ENCODE results near the gene KRTAP20-4. TPM values are rescaled to one million over a fixed set of nuclear protein-coding genes. Genes with fewer than 3 reads are reported as not detected.

The KRTAP20-4 gene
- polyA plus RNA-seq (2013, experiment 1 of 2): not detected
- polyA plus RNA-seq (2013, experiment 2 of 2): not detected

DNA sequence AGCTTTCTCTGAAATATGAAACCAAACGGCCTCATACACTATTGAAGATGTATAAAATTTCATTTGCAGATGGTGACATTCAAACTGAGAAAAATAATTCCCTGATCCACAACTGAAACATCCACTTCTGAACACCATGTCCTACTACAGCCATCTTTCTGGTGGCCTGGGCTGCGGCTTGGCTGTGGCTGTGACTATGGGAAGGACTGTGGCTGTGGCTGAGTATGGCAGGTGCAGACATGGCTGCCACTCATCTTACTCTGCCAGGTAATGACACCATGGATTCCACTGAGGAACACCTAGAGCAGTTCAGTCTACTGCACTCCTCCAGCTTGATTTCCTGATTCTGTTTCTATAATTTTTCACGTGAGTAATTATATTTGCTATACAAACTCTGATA is at the start of gene KRTAP20-4:
Gene KRTAP20-4 (plus strand): TSS at position 106 of the 400 bp plus-strand sequence.
- Histone ChIP-seq H4K8ac (ENCODE audit: low read length) (no peak within 1 kb of the TSS), H3K23ac (ENCODE audit: low read length in 2 of 2) (no peak within 1 kb of the TSS), H3K18ac (ENCODE audit: low read depth in 1 of 2, low read length in 2 of 2) (no peak within 1 kb of the TSS), H3K9me3 (ENCODE audit: control insufficient read depth, low read length) (peaks cover 8% of the 10 kb centered on the region), H3K14ac (ENCODE audit: low read length in 2 of 2) (no peak within 1 kb of the TSS), H3K4me1 (ENCODE audit: control insufficient read depth, insufficient read depth, low read depth, low read length) (no peaks in the 10 kb centered on the region), H3K9ac (ENCODE audit: low read length) (no peak within 1 kb of the TSS), H2BK120ac (ENCODE audit: low read depth, low read length) (no peak within 1 kb of the TSS), H2BK5ac (ENCODE audit: low read depth, low read length, poor library complexity, severe bottlenecking) (no peak within 1 kb of the TSS), H3K79me1 (replicated peaks; ENCODE audit: low read length, poor library complexity, severe bottlenecking) (no peaks in the 10 kb centered on the region), H3K27ac (ENCODE audit: low read length, poor library complexity, severe bottlenecking) (no peak within 1 kb of the TSS), H2AK5ac (ENCODE audit: low read length, severe bottlenecking) (no peak within 1 kb of the TSS), H2BK12ac (ENCODE audit: low read length in 2 of 2) (no peak within 1 kb of the TSS), H3K4me3 (ENCODE audit: insufficient read depth in 1 of 2, low read depth in 1 of 2, low read length in 2 of 2) (no peak within 1 kb of the TSS), H4K91ac (ENCODE audit: low read length) (no peak within 1 kb of the TSS), H3K36me3 (ENCODE audit: control insufficient read depth in 1 of 2, insufficient read depth in 2 of 2, low read depth in 1 of 2, low read length in 2 of 2) (no peaks in the 10 kb centered on the region), H2BK15ac (ENCODE audit: low read depth, poor library complexity, severe bottlenecking) (no peak within 1 kb of the TSS), H3K27me3 (ENCODE audit: control insufficient read depth in 1 of 2, insufficient read depth in 1 of 2, low read length in 2 of 2) (no peaks in the 10 kb centered on the region), H2AFZ (ENCODE audit: low read depth, low read length) (no peak within 1 kb of the TSS), H3K4ac (ENCODE audit: low read depth in 1 of 2, low read length in 2 of 2) (no peak within 1 kb of the TSS), H3K4me2 (ENCODE audit: low read length, poor library complexity, severe bottlenecking) (no peak within 1 kb of the TSS)
- no peak for DNase-seq
- no CpG with 5 or more reads among the region's 3 CpGs for WGBS

DNA sequence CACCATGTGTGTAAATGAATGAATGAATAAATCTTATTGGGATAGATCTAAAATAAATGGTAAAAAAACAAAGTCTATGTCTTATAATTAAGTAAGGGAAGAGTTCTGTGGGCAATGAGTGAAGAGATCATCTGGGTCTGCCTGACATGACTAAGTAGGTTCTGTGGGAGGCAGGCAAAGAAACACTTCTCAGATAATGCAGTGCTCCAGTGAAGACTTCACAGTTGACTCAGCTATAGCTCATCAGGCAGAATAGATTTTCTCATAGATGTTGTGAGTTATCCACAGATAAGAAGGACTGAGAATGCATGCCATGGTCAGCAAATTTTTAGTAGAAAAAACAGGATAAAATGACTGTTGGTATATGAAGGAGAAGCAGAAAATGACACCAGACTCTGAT is 42.7 kb upstream of the KRTAP20-4 start:
- H2BK12ac ChIP-seq (ENCODE audit: low read length in 2 of 2): no peak overlapping the region

DNA sequence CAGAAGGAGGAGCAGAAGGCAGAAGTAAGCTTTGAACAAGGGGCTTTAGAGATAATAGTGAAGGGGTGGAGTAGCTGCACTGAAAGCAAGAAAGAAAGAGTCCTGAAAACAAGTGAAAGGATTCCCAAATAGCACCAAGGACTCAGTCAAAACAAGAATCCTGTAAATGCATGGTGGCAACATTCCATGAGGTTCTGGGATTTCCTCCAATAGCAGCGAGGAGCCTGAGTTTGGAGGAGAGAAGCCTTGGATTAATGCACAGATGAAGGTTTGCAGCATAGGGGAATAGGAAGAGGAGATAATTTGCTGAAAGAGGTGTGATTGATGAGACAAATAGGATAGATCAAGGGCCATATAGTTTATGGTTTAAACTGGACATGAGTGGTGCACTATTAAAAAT is 41.1 kb upstream of the KRTAP20-4 start:
- 63% methylated on average over 1 of the region's 1 CpG for WGBS
- no peak overlapping the region for H3K4ac ChIP-seq (ENCODE audit: low read depth in 1 of 2, low read length in 2 of 2)
- H2BK120ac ChIP-seq (ENCODE audit: low read depth, low read length): no peak overlapping the region
- H3K36me3 ChIP-seq (ENCODE audit: control insufficient read depth in 1 of 2, insufficient read depth in 2 of 2, low read depth in 1 of 2, low read length in 2 of 2): no peaks in the 10 kb centered on the region
- no peak overlapping the region for H2BK15ac ChIP-seq (ENCODE audit: low read depth, poor library complexity, severe bottlenecking)
- no peak overlapping the region for H3K27ac ChIP-seq (ENCODE audit: low read length, poor library complexity, severe bottlenecking)
- no peak overlapping the region for H3K4me3 ChIP-seq (ENCODE audit: insufficient read depth in 1 of 2, low read depth in 1 of 2, low read length in 2 of 2)
- no peak overlapping the region for H2AFZ ChIP-seq (ENCODE audit: low read depth, low read length)
- no peak overlapping the region for H3K23ac ChIP-seq (ENCODE audit: low read length in 2 of 2)
- H3K14ac ChIP-seq (ENCODE audit: low read length in 2 of 2): no peak overlapping the region
- H3K4me1 ChIP-seq (ENCODE audit: control insufficient read depth, insufficient read depth, low read depth, low read length): no peaks in the 10 kb centered on the region
- no peaks in the 10 kb centered on the region for H3K27me3 ChIP-seq (ENCODE audit: control insufficient read depth in 1 of 2, insufficient read depth in 1 of 2, low read length in 2 of 2)
- no peak overlapping the region for H2BK5ac ChIP-seq (ENCODE audit: low read depth, low read length, poor library complexity, severe bottlenecking)
- no peak overlapping the region for H3K4me2 ChIP-seq (ENCODE audit: low read length, poor library complexity, severe bottlenecking)
- H2BK12ac ChIP-seq (ENCODE audit: low read length in 2 of 2): no peak overlapping the region
- no peak overlapping the region for H3K18ac ChIP-seq (ENCODE audit: low read depth in 1 of 2, low read length in 2 of 2)
- H4K8ac ChIP-seq (ENCODE audit: low read length): no peak overlapping the region
- H3K9ac ChIP-seq (ENCODE audit: low read length): no peak overlapping the region
- no peaks in the 10 kb centered on the region for H3K79me1 ChIP-seq (replicated peaks; ENCODE audit: low read length, poor library complexity, severe bottlenecking)
- H3K9me3 ChIP-seq (ENCODE audit: control insufficient read depth, low read length): peaks cover 5% of the 10 kb centered on the region
- no peak for DNase-seq
- H4K91ac ChIP-seq (ENCODE audit: low read length): no peak overlapping the region
- no peak overlapping the region for H2AK5ac ChIP-seq (ENCODE audit: low read length, severe bottlenecking)

More for the DNA sequence above, 42.7 kb upstream of the KRTAP20-4 start:
- H3K4me2 ChIP-seq (ENCODE audit: low read length, poor library complexity, severe bottlenecking): no peak overlapping the region
- no peak overlapping the region for H3K23ac ChIP-seq (ENCODE audit: low read length in 2 of 2)
- H3K36me3 ChIP-seq (ENCODE audit: control insufficient read depth in 1 of 2, insufficient read depth in 2 of 2, low read depth in 1 of 2, low read length in 2 of 2): no peaks in the 10 kb centered on the region
- no peaks in the 10 kb centered on the region for H3K27me3 ChIP-seq (ENCODE audit: control insufficient read depth in 1 of 2, insufficient read depth in 1 of 2, low read length in 2 of 2)
- no peaks in the 10 kb centered on the region for H3K79me1 ChIP-seq (replicated peaks; ENCODE audit: low read length, poor library complexity, severe bottlenecking)
- H3K14ac ChIP-seq (ENCODE audit: low read length in 2 of 2): no peak overlapping the region
- no peak overlapping the region for H4K91ac ChIP-seq (ENCODE audit: low read length)
- H2AK5ac ChIP-seq (ENCODE audit: low read length, severe bottlenecking): no peak overlapping the region
- H3K27ac ChIP-seq (ENCODE audit: low read length, poor library complexity, severe bottlenecking): no peak overlapping the region
- H3K9ac ChIP-seq (ENCODE audit: low read length): no peak overlapping the region
- peaks cover 5% of the 10 kb centered on the region for H3K9me3 ChIP-seq (ENCODE audit: control insufficient read depth, low read length)
- H3K4ac ChIP-seq (ENCODE audit: low read depth in 1 of 2, low read length in 2 of 2): no peak overlapping the region
- no peak overlapping the region for H2AFZ ChIP-seq (ENCODE audit: low read depth, low read length)
- no peak overlapping the region for H4K8ac ChIP-seq (ENCODE audit: low read length)
- no peaks in the 10 kb centered on the region for H3K4me1 ChIP-seq (ENCODE audit: control insufficient read depth, insufficient read depth, low read depth, low read length)
- no peak overlapping the region for H2BK15ac ChIP-seq (ENCODE audit: low read depth, poor library complexity, severe bottlenecking)
- no peak overlapping the region for H2BK5ac ChIP-seq (ENCODE audit: low read depth, low read length, poor library complexity, severe bottlenecking)
- H2BK120ac ChIP-seq (ENCODE audit: low read depth, low read length): no peak overlapping the region
- DNase-seq: no peak
- H3K4me3 ChIP-seq (ENCODE audit: insufficient read depth in 1 of 2, low read depth in 1 of 2, low read length in 2 of 2): no peak overlapping the region
- no peak overlapping the region for H3K18ac ChIP-seq (ENCODE audit: low read depth in 1 of 2, low read length in 2 of 2)

DNA sequence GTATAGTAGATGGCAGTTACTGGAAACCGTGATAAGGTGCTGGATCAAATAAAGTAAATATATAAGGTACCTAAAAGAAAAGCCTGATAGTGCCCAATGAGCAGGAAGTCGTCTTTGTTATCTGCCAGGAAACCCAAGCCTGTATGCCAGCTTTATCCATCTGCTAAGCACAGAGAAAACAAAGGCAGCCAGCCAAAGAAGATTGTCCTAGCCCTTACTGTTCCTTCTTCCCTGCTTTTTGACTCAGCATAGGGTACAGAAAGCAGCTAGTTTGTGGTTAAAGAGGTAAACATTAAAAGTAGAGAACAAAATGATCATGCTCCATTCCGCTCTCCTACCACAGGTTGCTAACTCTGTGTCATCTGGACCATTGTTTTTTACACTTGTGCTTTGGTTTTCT is 40.3 kb upstream of the KRTAP20-4 start:
- H3K36me3 ChIP-seq (ENCODE audit: control insufficient read depth in 1 of 2, insufficient read depth in 2 of 2, low read depth in 1 of 2, low read length in 2 of 2): no peaks in the 10 kb centered on the region
- peaks cover 9% of the 10 kb centered on the region for H3K9me3 ChIP-seq (ENCODE audit: control insufficient read depth, low read length)
- H2BK120ac ChIP-seq (ENCODE audit: low read depth, low read length): no peak overlapping the region
- H3K27me3 ChIP-seq (ENCODE audit: control insufficient read depth in 1 of 2, insufficient read depth in 1 of 2, low read length in 2 of 2): no peaks in the 10 kb centered on the region
- no peak for DNase-seq
- no peak overlapping the region for H4K8ac ChIP-seq (ENCODE audit: low read length)
- H3K79me1 ChIP-seq (replicated peaks; ENCODE audit: low read length, poor library complexity, severe bottlenecking): no peaks in the 10 kb centered on the region
- H2BK12ac ChIP-seq (ENCODE audit: low read length in 2 of 2): no peak overlapping the region
- H3K4me1 ChIP-seq (ENCODE audit: control insufficient read depth, insufficient read depth, low read depth, low read length): no peaks in the 10 kb centered on the region
- no peak overlapping the region for H3K9ac ChIP-seq (ENCODE audit: low read length)
- no peak overlapping the region for H3K18ac ChIP-seq (ENCODE audit: low read depth in 1 of 2, low read length in 2 of 2)
- no peak overlapping the region for H3K4me2 ChIP-seq (ENCODE audit: low read length, poor library complexity, severe bottlenecking)
- H4K91ac ChIP-seq (ENCODE audit: low read length): no peak overlapping the region
- H3K4ac ChIP-seq (ENCODE audit: low read depth in 1 of 2, low read length in 2 of 2): no peak overlapping the region
- H3K27ac ChIP-seq (ENCODE audit: low read length, poor library complexity, severe bottlenecking): no peak overlapping the region
- no peak overlapping the region for H3K4me3 ChIP-seq (ENCODE audit: insufficient read depth in 1 of 2, low read depth in 1 of 2, low read length in 2 of 2)
- H2AK5ac ChIP-seq (ENCODE audit: low read length, severe bottlenecking): no peak overlapping the region
- no peak overlapping the region for H2AFZ ChIP-seq (ENCODE audit: low read depth, low read length)
- no peak overlapping the region for H2BK5ac ChIP-seq (ENCODE audit: low read depth, low read length, poor library complexity, severe bottlenecking)
- no peak overlapping the region for H3K14ac ChIP-seq (ENCODE audit: low read length in 2 of 2)
- H3K23ac ChIP-seq (ENCODE audit: low read length in 2 of 2): no peak overlapping the region
- no peak overlapping the region for H2BK15ac ChIP-seq (ENCODE audit: low read depth, poor library complexity, severe bottlenecking)
- WGBS: 54% methylated on average over 3 of the region's 3 CpGs

All from mesenchymal stem cell (in vitro differentiated cells and primary cell).